K562 (cell line): ENCODE results near the gene GNAZ. TPM values are rescaled to one million over a fixed set of nuclear protein-coding genes. Genes with fewer than 3 reads are reported as not detected.

Experiments
- ADNP ChIP-seq: fragments of 200-800 bp; sonication (Bioruptor generic); IDR thresholded peaks from 2 replicates; pipeline ENCODE4 v1.6.1; 2016; ENCODE audit warnings: missing genetic modification characterization, missing compliant biosample characterization
- BRCA1 ChIP-seq, 2 experiments: fragments of 450-650 bp in 1 of 2; sonication (generic) in 1 of 2; formaldehyde crosslinking in 1 of 2; IDR thresholded peaks; 2 replicates each; pipeline versions ENCODE4 v1.5.0 to v1.6.1; 2017 to 2020; ENCODE audit warnings: mild to moderate bottlenecking in 1 of 2, missing genetic modification reagents in 1 of 2
- BRF1 ChIP-seq: IDR thresholded peaks from 3 replicates; pipeline ENCODE4 v1.6.1; 2011; ENCODE audit warnings: borderline replicate concordance, mild to moderate bottlenecking; ENCODE audit not compliant: insufficient read length; ENCODE audit errors: extremely low read depth
- ETV1 ChIP-seq: fragments of 450-650 bp; conservative IDR thresholded peaks from 2 replicates; pipeline ENCODE4 v1.6.1; 2016; ENCODE audit warnings: missing genetic modification characterization, control low read depth, low read depth, missing compliant biosample characterization
- HNRNPUL1 ChIP-seq: fragments of 200-400 bp; formaldehyde crosslinking; IDR thresholded peaks from 2 replicates; pipeline ENCODE4 v1.6.1; 2017; ENCODE audit warnings: low read length
- KAT8 ChIP-seq: fragments of 450-650 bp; IDR thresholded peaks from 2 replicates; pipeline ENCODE4 v1.6.1; 2016; ENCODE audit warnings: low read depth, mild to moderate bottlenecking
- MEF2A ChIP-seq: IDR thresholded peaks from 2 replicates; pipeline ENCODE4 v1.6.1; 2011; ENCODE audit warnings: low read depth, mild to moderate bottlenecking, low read length, moderate library complexity; ENCODE audit not compliant: control insufficient read depth
- NEUROD1 ChIP-seq: fragments of 150-350 bp; IDR thresholded peaks from 2 replicates; pipeline ENCODE4 v1.6.1; 2014; ENCODE audit warnings: borderline replicate concordance, low read length, low read depth; ENCODE audit not compliant: partially characterized antibody
- PCBP1 ChIP-seq: fragments of 200-400 bp; formaldehyde crosslinking; IDR thresholded peaks from 2 replicates; pipeline ENCODE4 v1.6.1; 2018; ENCODE audit warnings: mild to moderate bottlenecking, low read depth, low read length; ENCODE audit not compliant: poor library complexity, severe bottlenecking
- POLR2A ChIP-seq: fragments of 450-650 bp; conservative IDR thresholded peaks from 2 replicates; pipeline ENCODE4 v1.6.1; 2016
- PYGO2 ChIP-seq: fragments of 450-650 bp; IDR thresholded peaks from 2 replicates; pipeline ENCODE4 v1.6.1; 2016; ENCODE audit warnings: mild to moderate bottlenecking, missing genetic modification characterization, moderate library complexity, missing compliant biosample characterization
- RAD21 ChIP-seq, 2 experiments: fragments of 250-450 bp in 1 of 2; fragments of 450-650 bp in 1 of 2; sonication (Bioruptor Pico) in 1 of 2; formaldehyde crosslinking in 1 of 2; IDR thresholded peaks in 1 of 2; conservative IDR thresholded peaks in 1 of 2; 2 replicates each; pipeline versions ENCODE4 v1.4.0 to v1.8.0; 2020 to 2022; ENCODE audit warnings: mild to moderate bottlenecking in 2 of 2, moderate library complexity in 1 of 2
- SMARCE1 ChIP-seq: fragments of 450-650 bp; IDR thresholded peaks from 2 replicates; pipeline ENCODE4 v1.7.1; 2016; ENCODE audit warnings: mild to moderate bottlenecking
- SNIP1 ChIP-seq: fragments of 450-650 bp; IDR thresholded peaks from 2 replicates; pipeline ENCODE4 v1.7.1; 2017; ENCODE audit warnings: low read depth, mild to moderate bottlenecking
- ZNF586 ChIP-seq: fragments of 450-650 bp; formaldehyde crosslinking; conservative IDR thresholded peaks from 2 replicates; pipeline ENCODE4 v1.4.0; 2020; ENCODE audit warnings: mild to moderate bottlenecking, moderate library complexity
- polyA plus RNA-seq, 8 experiments: library from polyadenylated mRNA; depleted of rRNA in 4 of 8; stranded (reverse) in 5 of 8; unstranded in 3 of 8; fragments of >200 nt; fragmentation: Nextera tagmentation in 2 of 8; fragmentation: Illumina TruSeq in 1 of 8; extraction: Ambion mirVana in 2 of 8; extraction: Trizol in 1 of 8; gene quantifications; 2 replicates each; pipeline versions ENCODE4 v1.2.1 to v1.2.3, GENCODE V29; 2011 to 2014; ENCODE audit warnings: inconsistent platforms in 1 of 8, missing spikeins in 1 of 8
- total RNA-seq, 7 experiments: library from RNA; depleted of rRNA in 6 of 7; stranded (reverse); fragments of >200 nt in 6 of 7; fragmentation: Illumina TruSeq in 2 of 7; extraction: Trizol in 2 of 7; gene quantifications; 2 replicates each; pipeline versions ENCODE4 v1.2.1 to v1.2.3, GENCODE V29; 2011 to 2021; ENCODE audit warnings: low replicate concordance in 1 of 7
- TF ChIP-seq, protein P1 (sequence below): sonication (generic); formaldehyde crosslinking; IDR thresholded peaks from 2 replicates; pipeline ENCODE4 v1.8.1; 2023; ENCODE audit warnings: mild to moderate bottlenecking, missing genetic modification reagents
- TF ChIP-seq, protein P2 (sequence below): fragments of 250-450 bp; sonication (Bioruptor Pico); IDR thresholded peaks from 2 replicates; pipeline ENCODE4 v1.8.0; 2022; ENCODE audit warnings: moderate library complexity, mild to moderate bottlenecking, inconsistent platforms
- TF ChIP-seq, protein P3 (sequence below), 3 experiments: IDR thresholded peaks in 2 of 3; conservative IDR thresholded peaks in 1 of 3; 2 replicates each; pipeline ENCODE4 v1.5.1; 2011 to 2012; ENCODE audit warnings: low read length in 3 of 3, mild to moderate bottlenecking in 3 of 3, control low read depth in 2 of 3, improper control_type of control experiment in 1 of 3, inconsistent platforms in 1 of 3, low read depth in 1 of 3, mixed read lengths in 1 of 3, moderate library complexity in 1 of 3; ENCODE audit not compliant: insufficient read depth in 2 of 3
- TF ChIP-seq, protein P4 (sequence below): sonication (generic); formaldehyde crosslinking; IDR thresholded peaks from 2 replicates; pipeline ENCODE4 v1.8.0; 2022; ENCODE audit warnings: mild to moderate bottlenecking, missing genetic modification reagents

GNAZ gene
- total and polyA plus RNA-seq, 9 of the 15 experiments (the other 6 are each of a cell fraction or from before 2014, with no cell fraction given): 0.04 to 0.22 (median 0.13) TPM; not detected in 3

DNA sequence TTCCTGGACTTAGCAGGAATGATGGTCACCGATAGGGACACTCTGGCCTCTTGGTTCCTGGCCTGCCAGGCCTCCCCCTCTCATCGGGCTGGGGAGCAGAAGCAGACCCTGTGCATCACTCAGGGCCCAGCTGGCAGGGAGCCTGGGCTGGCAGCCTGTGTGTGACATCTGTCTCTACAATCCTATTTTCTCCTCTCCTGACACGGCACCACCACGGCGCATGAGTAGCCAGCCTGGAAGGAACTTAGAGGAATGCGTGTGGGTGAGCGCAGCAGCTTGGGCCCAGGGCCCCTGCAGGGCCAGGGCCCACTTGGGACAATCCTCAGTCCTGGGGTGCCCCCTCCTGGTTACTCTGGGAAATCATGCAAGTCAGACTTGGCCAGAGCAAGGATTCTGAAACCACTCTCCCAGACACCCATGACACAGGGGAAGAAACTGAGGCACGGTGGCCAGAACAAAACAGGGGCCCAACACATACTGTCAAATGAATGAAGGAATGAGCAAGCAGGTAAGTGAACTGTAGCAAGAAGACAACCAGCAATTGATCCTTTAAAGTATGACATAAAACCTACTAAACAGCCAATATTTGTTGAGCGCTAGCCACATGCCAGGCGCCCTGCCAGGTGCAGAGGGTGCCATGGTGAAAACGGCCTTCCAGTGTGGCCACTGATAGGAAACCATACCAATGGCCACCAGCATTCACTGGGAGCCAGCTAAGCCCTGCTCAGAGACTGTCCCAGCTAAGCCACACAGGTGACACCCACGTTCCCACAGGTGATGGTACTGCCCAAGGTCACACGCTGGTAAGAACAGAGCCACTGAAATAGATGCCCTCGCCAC, 58.2 kb downstream of the GNAZ start (continued):
- TF ChIP-seq, protein P1, sequence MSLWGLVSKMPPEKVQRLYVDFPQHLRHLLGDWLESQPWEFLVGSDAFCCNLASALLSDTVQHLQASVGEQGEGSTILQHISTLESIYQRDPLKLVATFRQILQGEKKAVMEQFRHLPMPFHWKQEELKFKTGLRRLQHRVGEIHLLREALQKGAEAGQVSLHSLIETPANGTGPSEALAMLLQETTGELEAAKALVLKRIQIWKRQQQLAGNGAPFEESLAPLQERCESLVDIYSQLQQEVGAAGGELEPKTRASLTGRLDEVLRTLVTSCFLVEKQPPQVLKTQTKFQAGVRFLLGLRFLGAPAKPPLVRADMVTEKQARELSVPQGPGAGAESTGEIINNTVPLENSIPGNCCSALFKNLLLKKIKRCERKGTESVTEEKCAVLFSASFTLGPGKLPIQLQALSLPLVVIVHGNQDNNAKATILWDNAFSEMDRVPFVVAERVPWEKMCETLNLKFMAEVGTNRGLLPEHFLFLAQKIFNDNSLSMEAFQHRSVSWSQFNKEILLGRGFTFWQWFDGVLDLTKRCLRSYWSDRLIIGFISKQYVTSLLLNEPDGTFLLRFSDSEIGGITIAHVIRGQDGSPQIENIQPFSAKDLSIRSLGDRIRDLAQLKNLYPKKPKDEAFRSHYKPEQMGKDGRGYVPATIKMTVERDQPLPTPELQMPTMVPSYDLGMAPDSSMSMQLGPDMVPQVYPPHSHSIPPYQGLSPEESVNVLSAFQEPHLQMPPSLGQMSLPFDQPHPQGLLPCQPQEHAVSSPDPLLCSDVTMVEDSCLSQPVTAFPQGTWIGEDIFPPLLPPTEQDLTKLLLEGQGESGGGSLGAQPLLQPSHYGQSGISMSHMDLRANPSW (CRISPR knock-in tag): peak; percentile 93
- TF ChIP-seq HNRNPUL1 (no peak), RAD21 (CRISPR knock-in tag; conservative IDR thresholded peaks at IDR 0.05 in 1 of 2, IDR thresholded peaks at IDR 0.05 in 1 of 2) (peak in 1 of 2 experiments; percentile 100; a peak in 2 of 4 replicates), SMARCE1 (no peak), BRCA1 (IDR thresholded peaks at IDR 0.05) (no peak), BRCA1 (CRISPR knock-in tag; IDR thresholded peaks at IDR 0.05) (no peak), SNIP1 (no peak), BRF1 (no peak), NEUROD1 (peak; percentile 26), PCBP1 (no peak), PYGO2 (tag) (no peak), MEF2A (no peak), KAT8 (no peak), ETV1 (tag) (no peak), POLR2A (no peak), ZNF586 (CRISPR knock-in tag) (no peak), ADNP (tag) (no peak)
- TF ChIP-seq, protein P2, sequence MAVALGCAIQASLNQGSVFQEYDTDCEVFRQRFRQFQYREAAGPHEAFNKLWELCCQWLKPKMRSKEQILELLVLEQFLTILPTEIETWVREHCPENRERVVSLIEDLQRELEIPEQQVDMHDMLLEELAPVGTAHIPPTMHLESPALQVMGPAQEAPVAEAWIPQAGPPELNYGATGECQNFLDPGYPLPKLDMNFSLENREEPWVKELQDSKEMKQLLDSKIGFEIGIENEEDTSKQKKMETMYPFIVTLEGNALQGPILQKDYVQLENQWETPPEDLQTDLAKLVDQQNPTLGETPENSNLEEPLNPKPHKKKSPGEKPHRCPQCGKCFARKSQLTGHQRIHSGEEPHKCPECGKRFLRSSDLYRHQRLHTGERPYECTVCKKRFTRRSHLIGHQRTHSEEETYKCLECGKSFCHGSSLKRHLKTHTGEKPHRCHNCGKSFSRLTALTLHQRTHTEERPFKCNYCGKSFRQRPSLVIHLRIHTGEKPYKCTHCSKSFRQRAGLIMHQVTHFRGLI: no peak
- TF ChIP-seq, protein P3, sequence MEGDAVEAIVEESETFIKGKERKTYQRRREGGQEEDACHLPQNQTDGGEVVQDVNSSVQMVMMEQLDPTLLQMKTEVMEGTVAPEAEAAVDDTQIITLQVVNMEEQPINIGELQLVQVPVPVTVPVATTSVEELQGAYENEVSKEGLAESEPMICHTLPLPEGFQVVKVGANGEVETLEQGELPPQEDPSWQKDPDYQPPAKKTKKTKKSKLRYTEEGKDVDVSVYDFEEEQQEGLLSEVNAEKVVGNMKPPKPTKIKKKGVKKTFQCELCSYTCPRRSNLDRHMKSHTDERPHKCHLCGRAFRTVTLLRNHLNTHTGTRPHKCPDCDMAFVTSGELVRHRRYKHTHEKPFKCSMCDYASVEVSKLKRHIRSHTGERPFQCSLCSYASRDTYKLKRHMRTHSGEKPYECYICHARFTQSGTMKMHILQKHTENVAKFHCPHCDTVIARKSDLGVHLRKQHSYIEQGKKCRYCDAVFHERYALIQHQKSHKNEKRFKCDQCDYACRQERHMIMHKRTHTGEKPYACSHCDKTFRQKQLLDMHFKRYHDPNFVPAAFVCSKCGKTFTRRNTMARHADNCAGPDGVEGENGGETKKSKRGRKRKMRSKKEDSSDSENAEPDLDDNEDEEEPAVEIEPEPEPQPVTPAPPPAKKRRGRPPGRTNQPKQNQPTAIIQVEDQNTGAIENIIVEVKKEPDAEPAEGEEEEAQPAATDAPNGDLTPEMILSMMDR (IDR thresholded peaks at IDR 0.05 in 2 of 3, conservative IDR thresholded peaks at IDR 0.05 in 1 of 3; ENCODE audit: insufficient read depth in 2 of 3, low read depth in 1 of 3, low read length in 3 of 3): peak in 1 of 3 experiments; percentile 100; a peak in 2 of 6 replicates
- TF ChIP-seq, protein P4, sequence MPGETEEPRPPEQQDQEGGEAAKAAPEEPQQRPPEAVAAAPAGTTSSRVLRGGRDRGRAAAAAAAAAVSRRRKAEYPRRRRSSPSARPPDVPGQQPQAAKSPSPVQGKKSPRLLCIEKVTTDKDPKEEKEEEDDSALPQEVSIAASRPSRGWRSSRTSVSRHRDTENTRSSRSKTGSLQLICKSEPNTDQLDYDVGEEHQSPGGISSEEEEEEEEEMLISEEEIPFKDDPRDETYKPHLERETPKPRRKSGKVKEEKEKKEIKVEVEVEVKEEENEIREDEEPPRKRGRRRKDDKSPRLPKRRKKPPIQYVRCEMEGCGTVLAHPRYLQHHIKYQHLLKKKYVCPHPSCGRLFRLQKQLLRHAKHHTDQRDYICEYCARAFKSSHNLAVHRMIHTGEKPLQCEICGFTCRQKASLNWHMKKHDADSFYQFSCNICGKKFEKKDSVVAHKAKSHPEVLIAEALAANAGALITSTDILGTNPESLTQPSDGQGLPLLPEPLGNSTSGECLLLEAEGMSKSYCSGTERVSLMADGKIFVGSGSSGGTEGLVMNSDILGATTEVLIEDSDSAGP: no peak
